ENCODE results near the gene MCCC1. TPM values are rescaled to one million over a fixed set of nuclear protein-coding genes. Genes with fewer than 3 reads are reported as not detected.

MCCC1 gene
- total RNA-seq, 1 donor from 2014 or later: 17.9 TPM

- no peak for DNase-seq
- H3K36me3 Mint-ChIP-seq (ENCODE audit: unreplicated experiment): peaks cover 11% of the 10 kb centered on the region
- peaks cover 1% of the 10 kb centered on the region for H3K27me3 Mint-ChIP-seq (ENCODE audit: unreplicated experiment)
- TF ChIP-seq CTCF (IDR thresholded peaks at IDR 0.05; ENCODE audit: partially characterized antibody, unreplicated experiment): no peak
- no peak overlapping the region for H3K4me3 Mint-ChIP-seq (ENCODE audit: unreplicated experiment)
- no peaks in the 10 kb centered on the region for H3K4me1 Mint-ChIP-seq (ENCODE audit: low read depth, unreplicated experiment)
- peaks cover 1% of the 10 kb centered on the region for H3K9me3 Mint-ChIP-seq (ENCODE audit: unreplicated experiment)
- no peak overlapping the region for H3K27ac Mint-ChIP-seq (ENCODE audit: unreplicated experiment)
These were observed 33.1 kb upstream of the MCCC1 start for GRCh38 chr3:183132409-183132808.

GRCh38 chr3:183131735-183132134 is 32.4 kb upstream of the MCCC1 start:
- H3K27ac Mint-ChIP-seq (ENCODE audit: unreplicated experiment): no peak overlapping the region
- H3K27me3 Mint-ChIP-seq (ENCODE audit: unreplicated experiment): peaks cover 1% of the 10 kb centered on the region
- H3K36me3 Mint-ChIP-seq (ENCODE audit: unreplicated experiment): peaks cover 11% of the 10 kb centered on the region
- peaks cover 1% of the 10 kb centered on the region for H3K9me3 Mint-ChIP-seq (ENCODE audit: unreplicated experiment)
- no peak for TF ChIP-seq CTCF (IDR thresholded peaks at IDR 0.05; ENCODE audit: partially characterized antibody, unreplicated experiment)
- H3K4me1 Mint-ChIP-seq (ENCODE audit: low read depth, unreplicated experiment): no peaks in the 10 kb centered on the region
- H3K4me3 Mint-ChIP-seq (ENCODE audit: unreplicated experiment): no peak overlapping the region
- DNase-seq: no peak

GRCh38 chr3:183131186-183131725 is 32.0 kb upstream of the MCCC1 start:
- Mint-ChIP-seq H3K36me3 (ENCODE audit: unreplicated experiment) (peaks cover 11% of the 10 kb centered on the region), H3K4me1 (ENCODE audit: low read depth, unreplicated experiment) (no peaks in the 10 kb centered on the region), H3K4me3 (ENCODE audit: unreplicated experiment) (no peak overlapping the region), H3K9me3 (ENCODE audit: unreplicated experiment) (peaks cover 1% of the 10 kb centered on the region), H3K27me3 (ENCODE audit: unreplicated experiment) (peaks cover 1% of the 10 kb centered on the region), H3K27ac (ENCODE audit: unreplicated experiment) (no peak overlapping the region)
- DNase-seq: no peak
- no peak for TF ChIP-seq CTCF (IDR thresholded peaks at IDR 0.05; ENCODE audit: partially characterized antibody, unreplicated experiment)

- no peak for DNase-seq
- Mint-ChIP-seq H3K4me3 (ENCODE audit: unreplicated experiment) (no peak overlapping the region), H3K27me3 (ENCODE audit: unreplicated experiment) (no peaks in the 10 kb centered on the region), H3K36me3 (ENCODE audit: unreplicated experiment) (peaks cover 11% of the 10 kb centered on the region), H3K9me3 (ENCODE audit: unreplicated experiment) (peaks cover 1% of the 10 kb centered on the region), H3K27ac (ENCODE audit: unreplicated experiment) (no peak overlapping the region), H3K4me1 (ENCODE audit: low read depth, unreplicated experiment) (no peaks in the 10 kb centered on the region)
- no peak for TF ChIP-seq CTCF (IDR thresholded peaks at IDR 0.05; ENCODE audit: partially characterized antibody, unreplicated experiment)
These were observed 29.9 kb upstream of the MCCC1 start for GRCh38 chr3:183129243-183129642.

GRCh38 chr3:183128709-183129108 is 29.4 kb upstream of the MCCC1 start:
- no peak for TF ChIP-seq CTCF (IDR thresholded peaks at IDR 0.05; ENCODE audit: partially characterized antibody, unreplicated experiment)
- H3K36me3 Mint-ChIP-seq (ENCODE audit: unreplicated experiment): peaks cover 11% of the 10 kb centered on the region
- no peak for DNase-seq
- H3K9me3 Mint-ChIP-seq (ENCODE audit: unreplicated experiment): peaks cover 1% of the 10 kb centered on the region
- H3K4me3 Mint-ChIP-seq (ENCODE audit: unreplicated experiment): no peak overlapping the region
- H3K4me1 Mint-ChIP-seq (ENCODE audit: low read depth, unreplicated experiment): no peaks in the 10 kb centered on the region
- H3K27me3 Mint-ChIP-seq (ENCODE audit: unreplicated experiment): no peaks in the 10 kb centered on the region
- H3K27ac Mint-ChIP-seq (ENCODE audit: unreplicated experiment): no peak overlapping the region
